HG03378 (cell line): ENCODE results near the gene NATD1.
"Not testable (repeated sequence)": the region's sequence is repeated elsewhere in the genome, so short reads cannot be mapped to it uniquely, and the experiment has no call there.

Experiments used
- ATAC-seq: cut with Tn5 transposase; IDR thresholded peaks from one replicate; pipeline ENCODE4 v1.9.1; 2021; ENCODE audit warnings: mild to moderate bottlenecking, moderate library complexity; ENCODE audit not compliant: unreplicated experiment

The NATD1 gene

GRCh38 chr17:21247552-21248258 lies 5.5 kb downstream of the NATD1 start:
- no peak for ATAC-seq

GRCh38 chr17:21246698-21247097 lies 6.5 kb downstream of the NATD1 start:
- no peak for ATAC-seq

- ATAC-seq = no peak
These were observed 7.5 kb downstream of the NATD1 start for GRCh38 chr17:21245639-21246084.

- no peak for ATAC-seq
These were observed 9.5 kb downstream of the NATD1 start for GRCh38 chr17:21243516-21244303.

GRCh38 chr17:21242780-21243515 lies 10.3 kb downstream of the NATD1 start:
- ATAC-seq = no peak

- no peak for ATAC-seq
These were observed 11.0 kb downstream of the NATD1 start for GRCh38 chr17:21242026-21242697.

GRCh38 chr17:21241564-21241963 lies 11.6 kb downstream of the NATD1 start:
- no peak for ATAC-seq

GRCh38 chr17:21240369-21241055 lies 12.7 kb downstream of the NATD1 start:
- ATAC-seq = no peak

GRCh38 chr17:21239680-21240368 lies 13.4 kb downstream of the NATD1 start:
- ATAC-seq = no peak

- no peak for ATAC-seq
These were observed 17.3 kb downstream of the NATD1 start for GRCh38 chr17:21235921-21236320.

- no peak for ATAC-seq
These were observed 19.4 kb downstream of the NATD1 start for GRCh38 chr17:21233581-21234347.

- no peak for ATAC-seq
These were observed 21.0 kb downstream of the NATD1 start for GRCh38 chr17:21232033-21232749.

GRCh38 chr17:21231533-21231932 lies 21.7 kb downstream of the NATD1 start:
- no peak for ATAC-seq

GRCh38 chr17:21228845-21229244 lies 24.4 kb downstream of the NATD1 start:
- ATAC-seq = no peak

GRCh38 chr17:21228111-21228510 lies 25.1 kb downstream of the NATD1 start:
- ATAC-seq = no peak

GRCh38 chr17:21227277-21227676 lies 25.9 kb downstream of the NATD1 start:
- ATAC-seq = not testable (repeated sequence)

GRCh38 chr17:21223086-21223485 lies 30.1 kb downstream of the NATD1 start:
- ATAC-seq = no peak

- no peak for ATAC-seq
These were observed 34.3 kb downstream of the NATD1 start for GRCh38 chr17:21218831-21219380.
